Cardiac fibroblast (primary cell): Measurements from ENCODE around the gene ANKS1B.

Experiments
- DNase-seq, 2 donors: peaks; one replicate each; pipeline versions ENCODE4 v3.0.0 to v3.0.0-alpha.2; 2010; ENCODE audit warnings: low read depth in 2 of 2
- H3K4me3 ChIP-seq, 2 donors: replicated peaks in 1 of 2; 1 replicate in 1 of 2; 2 replicates in 1 of 2; pipeline ENCODE4 v1.5.1; 2011; ENCODE audit warnings: low read depth in 2 of 2, low read length in 2 of 2, mild to moderate bottlenecking in 2 of 2, moderate library complexity in 1 of 2
- TF ChIP-seq, protein P1 (sequence below): IDR thresholded peaks from one replicate; pipeline ENCODE4 v1.5.1; 2011; ENCODE audit warnings: low read depth, mild to moderate bottlenecking, low read length, inconsistent platforms

Gene ANKS1B

DNA sequence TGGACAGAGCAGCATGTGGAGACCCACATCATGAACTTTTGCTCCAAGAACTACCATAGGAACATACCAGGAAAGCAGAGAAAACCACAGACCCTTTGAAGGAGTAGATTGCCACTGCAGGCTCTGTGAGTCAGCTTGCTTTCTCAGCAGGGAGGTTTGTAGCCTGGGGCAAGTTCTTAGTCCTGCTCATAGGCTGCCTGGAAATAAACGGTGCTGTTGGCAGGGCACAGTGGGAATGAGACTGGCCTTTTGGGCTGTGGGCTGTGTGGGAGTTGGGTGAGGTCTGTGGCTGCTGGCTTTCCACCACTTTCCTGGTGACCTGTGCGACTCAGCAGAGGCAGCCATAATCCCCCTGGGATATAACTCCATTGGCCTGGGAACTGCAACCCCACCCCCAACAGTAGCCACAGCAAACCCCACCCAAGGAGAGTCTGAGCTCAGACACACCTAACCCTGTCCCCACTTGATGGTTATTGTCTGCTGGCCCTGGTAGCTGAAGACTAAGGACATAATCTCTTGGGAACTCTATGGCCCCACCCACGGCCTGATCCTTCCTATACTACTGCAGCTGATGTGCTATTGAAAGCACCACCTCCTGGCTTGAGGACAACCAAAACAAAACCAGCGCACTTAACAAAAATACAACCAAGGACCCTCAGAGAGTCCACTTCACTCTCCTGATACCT, 529.2 kb downstream of the ANKS1B start:
- peak in 1 of 2 donors; percentile 8 for DNase-seq
- no peak overlapping the region for H3K4me3 ChIP-seq
- TF ChIP-seq, protein P1, sequence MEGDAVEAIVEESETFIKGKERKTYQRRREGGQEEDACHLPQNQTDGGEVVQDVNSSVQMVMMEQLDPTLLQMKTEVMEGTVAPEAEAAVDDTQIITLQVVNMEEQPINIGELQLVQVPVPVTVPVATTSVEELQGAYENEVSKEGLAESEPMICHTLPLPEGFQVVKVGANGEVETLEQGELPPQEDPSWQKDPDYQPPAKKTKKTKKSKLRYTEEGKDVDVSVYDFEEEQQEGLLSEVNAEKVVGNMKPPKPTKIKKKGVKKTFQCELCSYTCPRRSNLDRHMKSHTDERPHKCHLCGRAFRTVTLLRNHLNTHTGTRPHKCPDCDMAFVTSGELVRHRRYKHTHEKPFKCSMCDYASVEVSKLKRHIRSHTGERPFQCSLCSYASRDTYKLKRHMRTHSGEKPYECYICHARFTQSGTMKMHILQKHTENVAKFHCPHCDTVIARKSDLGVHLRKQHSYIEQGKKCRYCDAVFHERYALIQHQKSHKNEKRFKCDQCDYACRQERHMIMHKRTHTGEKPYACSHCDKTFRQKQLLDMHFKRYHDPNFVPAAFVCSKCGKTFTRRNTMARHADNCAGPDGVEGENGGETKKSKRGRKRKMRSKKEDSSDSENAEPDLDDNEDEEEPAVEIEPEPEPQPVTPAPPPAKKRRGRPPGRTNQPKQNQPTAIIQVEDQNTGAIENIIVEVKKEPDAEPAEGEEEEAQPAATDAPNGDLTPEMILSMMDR = no peak

DNA sequence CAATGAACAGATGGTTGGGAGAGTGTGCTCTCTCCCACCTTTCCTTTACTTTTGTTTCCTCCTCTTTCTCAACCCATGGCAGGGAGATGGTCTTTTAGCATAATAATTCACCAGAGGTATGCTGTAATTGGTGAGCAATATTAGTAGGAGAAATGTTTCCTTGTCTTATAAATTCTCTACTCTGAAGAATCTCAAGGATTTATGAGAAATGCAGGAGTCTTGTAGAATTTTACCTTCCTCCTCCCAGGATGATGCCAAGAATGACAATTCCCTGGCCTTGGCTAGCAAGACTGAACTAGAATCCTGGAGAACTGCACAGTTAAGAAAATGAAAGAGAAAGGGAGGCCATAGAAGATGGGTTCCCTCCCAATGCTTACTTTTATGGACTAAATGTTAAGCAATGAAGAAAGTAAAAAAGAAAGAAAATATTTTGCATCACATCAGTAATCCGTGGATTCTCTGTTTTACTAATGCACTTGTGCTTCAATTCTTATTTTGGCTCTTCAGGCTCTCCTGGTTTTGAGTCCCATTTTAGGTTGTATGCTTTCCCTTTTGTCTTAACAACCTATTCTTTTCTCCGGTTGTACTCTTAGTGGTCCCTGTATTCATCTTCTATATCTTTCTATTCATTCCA, 530.1 kb downstream of the ANKS1B start:
- H3K4me3 ChIP-seq = no peak overlapping the region
- no peak for DNase-seq
- TF ChIP-seq, protein P1 = no peak

DNA sequence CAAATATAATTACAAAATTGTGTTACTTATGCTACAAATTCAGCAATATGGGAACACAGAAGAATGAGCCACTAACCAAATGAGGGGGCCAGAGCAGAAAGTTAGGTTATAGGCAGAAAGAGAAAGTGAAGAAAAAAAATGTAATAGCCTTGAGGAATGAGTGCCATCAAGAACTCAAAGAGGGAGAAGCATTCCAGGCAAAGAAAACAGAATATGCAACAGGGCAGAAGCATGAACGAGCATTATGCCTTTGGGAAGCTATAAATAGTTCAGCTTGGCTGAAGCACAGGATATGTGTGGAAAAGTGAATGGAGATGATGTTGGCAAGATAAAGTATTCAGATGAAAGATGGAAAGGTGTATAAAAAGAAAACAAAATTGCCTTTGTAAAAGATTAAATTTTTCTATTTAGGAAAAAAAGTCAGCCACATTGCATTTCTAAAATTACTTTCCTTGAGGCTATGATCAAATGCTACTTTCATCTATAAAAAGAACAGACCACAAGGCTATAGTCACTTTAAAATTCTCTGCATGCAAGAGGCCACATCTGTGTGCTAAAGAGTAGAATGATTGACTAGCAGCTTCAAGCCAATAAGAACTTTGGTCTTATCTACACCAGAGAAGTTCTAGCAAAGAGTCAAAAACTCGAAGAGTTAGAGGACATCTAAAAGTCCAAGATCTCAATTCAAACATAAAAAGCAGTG, 530.7 kb downstream of the ANKS1B start:
- DNase-seq = no peak
- TF ChIP-seq, protein P1 = no peak
- H3K4me3 ChIP-seq = no peak overlapping the region

DNA sequence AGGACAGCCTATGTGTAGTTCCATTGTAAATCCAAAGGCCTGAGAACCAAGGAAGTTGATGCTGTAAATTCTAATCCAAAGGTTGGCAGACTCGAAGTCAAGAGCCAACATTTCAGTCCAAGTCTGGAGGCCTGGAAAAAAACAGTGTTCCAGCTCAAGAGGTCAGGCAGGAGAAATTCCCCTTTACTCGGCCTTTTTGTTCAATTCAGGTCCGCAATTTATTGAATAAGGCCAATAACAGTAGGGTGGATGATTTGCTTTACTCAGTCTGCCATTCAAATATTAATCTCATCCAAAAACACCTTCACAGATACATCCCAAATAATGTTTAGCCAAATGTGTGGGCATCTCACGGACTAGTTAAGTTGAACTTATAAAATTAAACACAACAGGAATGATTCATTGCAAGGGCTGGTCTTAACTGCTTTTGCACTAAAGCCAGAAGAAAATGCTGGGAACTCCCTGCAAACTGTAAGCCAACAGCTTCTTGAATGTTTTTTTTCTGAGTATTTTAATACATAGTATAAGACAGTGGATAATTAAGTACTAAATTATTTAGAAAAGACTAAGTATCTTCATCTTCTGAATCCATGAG, 534.6 kb downstream of the ANKS1B start:
- DNase-seq = no peak
- H3K4me3 ChIP-seq = no peak overlapping the region
- TF ChIP-seq, protein P1 = no peak

DNA sequence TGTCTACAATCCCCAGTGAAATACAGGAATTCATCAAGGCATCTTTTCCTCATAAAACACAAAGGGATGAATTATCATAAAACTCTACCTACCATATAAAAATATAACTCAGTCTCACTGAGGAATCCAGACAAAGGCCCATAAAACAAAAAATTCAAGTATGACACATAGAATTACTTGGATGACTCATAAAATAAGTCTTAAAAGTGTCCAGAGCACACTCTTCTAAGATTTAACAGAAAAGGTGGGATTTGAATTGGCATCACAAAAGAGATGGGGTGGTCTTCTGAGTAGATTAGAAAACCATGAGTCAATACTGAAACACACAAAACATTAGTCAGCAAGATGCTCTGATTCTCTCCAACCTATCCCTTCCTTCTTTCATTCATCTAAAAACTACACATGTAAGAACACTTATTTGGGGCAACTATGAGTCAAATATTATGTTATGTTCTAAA, 539.8 kb downstream of the ANKS1B start:
- TF ChIP-seq, protein P1 = no peak
- DNase-seq = no peak

DNA sequence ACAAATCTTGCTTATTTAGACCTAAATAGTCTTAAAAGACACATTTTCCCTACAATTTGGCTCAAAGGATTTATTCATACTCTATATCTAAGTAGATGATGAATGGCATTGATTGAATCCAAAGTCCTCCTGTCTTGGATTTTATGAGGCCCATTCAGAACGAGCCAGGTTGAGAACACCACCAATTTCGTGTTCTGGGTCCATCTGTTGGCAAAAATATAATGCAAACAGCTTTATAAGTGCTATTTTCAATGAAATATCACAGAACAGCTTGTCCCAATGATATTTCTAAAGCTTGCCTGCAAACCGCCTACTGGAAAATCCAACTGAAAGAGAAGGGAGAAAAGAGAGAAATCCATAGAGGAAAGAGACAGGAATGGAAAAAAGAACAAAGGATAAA, 542.0 kb downstream of the ANKS1B start:
- H3K4me3 ChIP-seq = no peak overlapping the region
- TF ChIP-seq, protein P1 = no peak
- no peak for DNase-seq

More for the DNA sequence above, 539.8 kb downstream of the ANKS1B start:
- H3K4me3 ChIP-seq = no peak overlapping the region
